A549 (cell line): ENCODE results near the gene GAL. TPM values are rescaled to one million over a fixed set of nuclear protein-coding genes. Genes with fewer than 3 reads are reported as not detected.

Experiments
- ATAC-seq, 2 experiments: fragments of 200-7000 bp in 1 of 2; fragments of >200 bp in 1 of 2; cut with Nextera tagmentation in 1 of 2; cut with Tn5 transposase in 1 of 2; 3 replicates each; pipeline versions ENCODE4 v1.8.0 to v1.9.1; 2018 to 2020; ENCODE audit warnings: mild to moderate bottlenecking in 1 of 2, moderate library complexity in 1 of 2
- CTCF ChIA-PET: fragments of 300-600 bp; sonication (Branson Sonifier 250); formaldehyde crosslinking; extraction: SDS; loops from one replicate; lab custom pipeline; 2021; ENCODE audit warnings: antibody characterized with exemption, inconsistent platforms; lab: Yijun Ruan, JAX
- POLR2A ChIA-PET: fragments of 350-600 bp; formaldehyde crosslinking; extraction: SDS; loops from one replicate; lab custom pipeline; 2021; ENCODE audit warnings: antibody characterized with exemption, inconsistent platforms; lab: Yijun Ruan, JAX
- DNase-seq, 2 experiments: peaks; one replicate each; pipeline versions ENCODE4 v3.0.0 to v3.0.0-alpha.2; 2011 to 2016; ENCODE audit warnings: low read depth in 1 of 2, low spot score in 1 of 2
- FAIRE-seq: peaks from 2 replicates; lab custom pipeline; 2011; peaks lifted over from hg19 to GRCh38; lab: Jason Lieb, UNC
- H3K27ac ChIP-seq, 2 experiments: fragments of >200 bp; sonication (Bioruptor Twin); formaldehyde crosslinking; 3 replicates each; pipeline ENCODE4 v1.5.1; 2016 to 2017
- H3K4me1 ChIP-seq: fragments of >200 bp; sonication (Bioruptor Twin); formaldehyde crosslinking; 3 replicates; pipeline ENCODE4 v1.6.1; 2016
- H3K4me2 ChIP-seq: fragments of >200 bp; sonication (Bioruptor Twin); formaldehyde crosslinking; 3 replicates; pipeline ENCODE4 v1.6.1; 2016
- H3K4me3 ChIP-seq: fragments of >200 bp; sonication (Bioruptor Twin); formaldehyde crosslinking; 3 replicates; pipeline ENCODE4 v1.5.1; 2016
- H3K9me3 ChIP-seq: fragments of >200 bp; sonication (Bioruptor Twin); formaldehyde crosslinking; 3 replicates; pipeline ENCODE4 v1.6.1; 2016
- ATOH8 ChIP-seq: fragments of 250-450 bp; sonication (Bioruptor Pico); IDR thresholded peaks from 2 replicates; pipeline ENCODE4 v1.5.0; 2020; ENCODE audit warnings: low read depth, mild to moderate bottlenecking, moderate library complexity
- BHLHE40 ChIP-seq: IDR thresholded peaks from 2 replicates; pipeline ENCODE4 v1.6.1; 2012; ENCODE audit warnings: low read depth, low read length, inconsistent platforms
- CTCF ChIP-seq: fragments of >200 bp; sonication (Bioruptor Twin); formaldehyde crosslinking; IDR thresholded peaks from 3 replicates; pipeline ENCODE4 v1.5.1; 2016
- EHF ChIP-seq: fragments of 250-450 bp; sonication (Bioruptor Pico); IDR thresholded peaks from 2 replicates; pipeline ENCODE4 v1.5.0; 2020; ENCODE audit warnings: mild to moderate bottlenecking
- EHMT2 ChIP-seq: fragments of 200-600 bp; sonication (generic); IDR thresholded peaks from 2 replicates; pipeline ENCODE4 v1.6.1; 2016; ENCODE audit warnings: antibody characterized with exemption, low read depth, mild to moderate bottlenecking, moderate library complexity
- EP300 ChIP-seq, 2 experiments: fragments of >200 bp; sonication (Bioruptor Twin); formaldehyde crosslinking; IDR thresholded peaks; 2 replicates in 1 of 2; 3 replicates in 1 of 2; pipeline ENCODE4 v1.6.1; 2016 to 2017
- ESRRA ChIP-seq: fragments of 150-350 bp; IDR thresholded peaks from 2 replicates; pipeline ENCODE4 v1.6.1; 2014; ENCODE audit warnings: mild to moderate bottlenecking, low read length, borderline replicate concordance
- FOSB ChIP-seq: fragments of 250-450 bp; sonication (Bioruptor Pico); IDR thresholded peaks from 2 replicates; pipeline ENCODE4 v1.5.0; 2020; ENCODE audit warnings: mild to moderate bottlenecking, moderate library complexity
- FOSL2 ChIP-seq, 2 experiments: fragments of 450-650 bp in 1 of 2; fragments of >200 bp in 1 of 2; sonication (Bioruptor Twin) in 1 of 2; formaldehyde crosslinking; IDR thresholded peaks; 2 replicates each; pipeline versions ENCODE4 v1.5.0 to v1.6.1; 2016 to 2020; ENCODE audit warnings: mild to moderate bottlenecking in 1 of 2, moderate library complexity in 1 of 2
- GATA3 ChIP-seq: IDR thresholded peaks from 2 replicates; pipeline ENCODE4 v1.6.1; 2012; ENCODE audit warnings: borderline replicate concordance
- HDAC2 ChIP-seq: fragments of 200-600 bp; sonication (generic); IDR thresholded peaks from 2 replicates; pipeline ENCODE4 v1.6.1; 2016
- HEYL ChIP-seq: fragments of 250-450 bp; sonication (Bioruptor Pico); IDR thresholded peaks from 2 replicates; pipeline ENCODE4 v1.8.0; 2021; ENCODE audit warnings: mild to moderate bottlenecking, moderate library complexity
- HOXA7 ChIP-seq: fragments of 250-450 bp; sonication (Bioruptor Pico); IDR thresholded peaks from 2 replicates; pipeline ENCODE4 v1.5.0; 2020; ENCODE audit warnings: mild to moderate bottlenecking, moderate library complexity
- KDM1A ChIP-seq: fragments of 200-600 bp; sonication (generic); IDR thresholded peaks from 2 replicates; pipeline ENCODE4 v1.6.1; 2016; ENCODE audit warnings: low read depth, mild to moderate bottlenecking
- KDM5A ChIP-seq: fragments of 200-600 bp; sonication (generic); IDR thresholded peaks from 2 replicates; pipeline ENCODE4 v1.6.1; 2016; ENCODE audit warnings: antibody characterized with exemption, mild to moderate bottlenecking
- MAX ChIP-seq: IDR thresholded peaks from 2 replicates; pipeline ENCODE4 v1.6.1; 2012
- MYC ChIP-seq: IDR thresholded peaks from 2 replicates; pipeline ENCODE4 v1.6.1; 2012; ENCODE audit warnings: mild to moderate bottlenecking, inconsistent platforms, low read length, improper control_type of control experiment, borderline replicate concordance
- NR3C1 ChIP-seq: fragments of >200 bp; sonication (Bioruptor Twin); formaldehyde crosslinking; IDR thresholded peaks from 3 replicates; pipeline ENCODE4 v1.6.1; 2017
- POLR2AphosphoS2 ChIP-seq: conservative IDR thresholded peaks from 2 replicates; pipeline ENCODE4 v1.6.1; 2012; ENCODE audit warnings: low read length, improper control_type of control experiment, inconsistent platforms
- ZNF302 ChIP-seq: fragments of 250-450 bp; sonication (Bioruptor Pico); IDR thresholded peaks from 2 replicates; pipeline ENCODE4 v1.9.0; 2021; ENCODE audit warnings: inconsistent platforms, mild to moderate bottlenecking, moderate library complexity
- ZSCAN20 ChIP-seq: fragments of 250-450 bp; sonication (Bioruptor Pico); IDR thresholded peaks from 2 replicates; pipeline ENCODE4 v1.8.0; 2022; ENCODE audit warnings: mild to moderate bottlenecking, moderate library complexity
- WGBS: methylation state at CpG from one replicate; pipeline ENCODE4 v1.1.6; 2017; ENCODE audit errors: missing lambda C conversion rate; 5-methylcytosine and 5-hydroxymethylcytosine counted together
- polyA plus RNA-seq, 4 experiments: library from polyadenylated mRNA; depleted of rRNA in 3 of 4; stranded (reverse); fragments of >200 nt; fragmentation: RNase III in 1 of 4; extraction: RNeasy Plus Mini Kit Qiagen cat#74134 plus additional on column Dnase treatment in 1 of 4; gene quantifications; 2 replicates in 3 of 4; 3 replicates in 1 of 4; pipeline ENCODE4 v1.2.3, GENCODE V29; 2011 to 2017
- TF ChIP-seq, protein P1 (sequence below): IDR thresholded peaks from 2 replicates; pipeline ENCODE4 v1.6.1; 2012
- TF ChIP-seq, protein P2 (sequence below): fragments of >200 bp; sonication (Bioruptor Twin); formaldehyde crosslinking; IDR thresholded peaks from 2 replicates; pipeline ENCODE4 v1.6.1; 2016
- TF ChIP-seq, protein P3 (sequence below): fragments of 150-350 bp; IDR thresholded peaks from 2 replicates; pipeline ENCODE4 v1.6.1; 2014; ENCODE audit warnings: low read depth, mild to moderate bottlenecking, low read length

GAL gene
- polyA plus RNA-seq, 2 of the 4 experiments (the other 2 are of a cell fraction) = 2.2 to 8.6 TPM

DNA sequence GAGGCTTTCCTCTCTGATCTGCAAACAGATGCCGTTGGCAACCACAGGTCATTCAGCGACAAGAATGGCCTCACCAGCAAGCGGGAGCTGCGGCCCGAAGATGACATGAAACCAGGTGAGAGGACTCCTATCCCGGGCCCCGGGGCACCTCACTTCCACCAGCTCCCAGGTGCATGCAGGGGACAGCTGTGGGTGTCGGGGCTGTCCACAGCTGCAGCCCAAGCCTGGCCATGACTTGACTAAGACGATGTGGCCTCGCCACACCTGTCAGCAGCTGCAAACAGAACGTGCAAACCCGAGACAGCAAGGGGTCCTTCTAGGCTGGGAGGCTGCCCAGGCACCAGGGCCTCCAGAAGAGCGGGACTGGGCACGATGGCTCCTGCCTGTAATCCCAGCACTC lies 3.6 kb downstream of the GAL start:
- no peak overlapping the region for H3K4me3 ChIP-seq
- DNase-seq (no peak), ATAC-seq (no peak), FAIRE-seq (no peak)
- ChIA-PET POLR2A (no interaction called here), CTCF (interaction anchor here (1.4 kb wide), 2 partner anchors 45 to 154 kb away, joined by 4 read pairs; partner anchors contain the start of gene CPT1A)
- H3K27ac ChIP-seq = no peak overlapping the region
- no peak overlapping the region for H3K4me2 ChIP-seq
- peaks cover 2% of the 10 kb centered on the region; the same call in 1 of the 3 replicates for H3K4me1 ChIP-seq
- no peaks in the 10 kb centered on the region for H3K9me3 ChIP-seq
- TF ChIP-seq EP300 (IDR thresholded peaks at IDR 0.05) (no peak), ZSCAN20 (CRISPR knock-in tag) (no peak), HEYL (CRISPR knock-in tag) (no peak), EHF (CRISPR knock-in tag) (no peak), BHLHE40 (no peak), POLR2AphosphoS2 (no peak), EHMT2 (no peak), HOXA7 (CRISPR knock-in tag) (no peak), ATOH8 (CRISPR knock-in tag) (no peak), CTCF (no peak), ZNF302 (CRISPR knock-in tag) (no peak), GATA3 (no peak)
- TF ChIP-seq, protein P1, sequence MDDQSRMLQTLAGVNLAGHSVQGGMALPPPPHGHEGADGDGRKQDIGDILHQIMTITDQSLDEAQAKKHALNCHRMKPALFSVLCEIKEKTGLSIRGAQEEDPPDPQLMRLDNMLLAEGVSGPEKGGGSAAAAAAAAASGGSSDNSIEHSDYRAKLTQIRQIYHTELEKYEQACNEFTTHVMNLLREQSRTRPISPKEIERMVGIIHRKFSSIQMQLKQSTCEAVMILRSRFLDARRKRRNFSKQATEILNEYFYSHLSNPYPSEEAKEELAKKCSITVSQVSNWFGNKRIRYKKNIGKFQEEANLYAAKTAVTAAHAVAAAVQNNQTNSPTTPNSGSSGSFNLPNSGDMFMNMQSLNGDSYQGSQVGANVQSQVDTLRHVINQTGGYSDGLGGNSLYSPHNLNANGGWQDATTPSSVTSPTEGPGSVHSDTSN = no peak
- 95% methylated on average over 10 of the region's 14 CpGs for WGBS

DNA sequence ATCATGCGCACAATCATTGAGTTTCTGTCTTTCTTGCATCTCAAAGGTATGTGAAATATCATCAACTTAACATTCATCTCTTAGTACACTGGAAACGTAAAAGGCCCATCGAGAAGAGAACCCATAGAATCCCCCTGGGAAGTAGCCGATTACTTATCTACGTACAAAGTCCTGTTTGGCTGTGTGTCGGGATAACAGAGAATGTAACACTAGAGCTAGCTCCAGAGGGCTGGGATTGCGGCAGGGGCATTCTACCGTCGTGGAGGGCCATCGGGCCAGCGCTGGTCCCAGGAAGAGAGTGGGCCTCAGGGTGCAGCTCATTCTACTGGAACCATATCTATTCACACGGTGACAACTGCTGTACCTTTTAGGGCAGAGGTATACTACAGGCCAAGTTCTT lies 4.5 kb downstream of the GAL start:
- TF ChIP-seq NR3C1 (no peak), KDM5A (no peak), CTCF (no peak), ZSCAN20 (CRISPR knock-in tag) (no peak), ATOH8 (CRISPR knock-in tag) (no peak), MAX (no peak), HDAC2 (no peak), KDM1A (no peak), MYC (no peak), FOSB (CRISPR knock-in tag) (no peak), FOSL2 (IDR thresholded peaks at IDR 0.05) (no peak), FOSL2 (CRISPR knock-in tag; IDR thresholded peaks at IDR 0.05) (no peak), ESRRA (no peak)
- TF ChIP-seq, protein P2, sequence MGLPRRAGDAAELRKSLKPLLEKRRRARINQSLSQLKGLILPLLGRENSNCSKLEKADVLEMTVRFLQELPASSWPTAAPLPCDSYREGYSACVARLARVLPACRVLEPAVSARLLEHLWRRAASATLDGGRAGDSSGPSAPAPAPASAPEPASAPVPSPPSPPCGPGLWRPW = no peak
- TF ChIP-seq, protein P3, sequence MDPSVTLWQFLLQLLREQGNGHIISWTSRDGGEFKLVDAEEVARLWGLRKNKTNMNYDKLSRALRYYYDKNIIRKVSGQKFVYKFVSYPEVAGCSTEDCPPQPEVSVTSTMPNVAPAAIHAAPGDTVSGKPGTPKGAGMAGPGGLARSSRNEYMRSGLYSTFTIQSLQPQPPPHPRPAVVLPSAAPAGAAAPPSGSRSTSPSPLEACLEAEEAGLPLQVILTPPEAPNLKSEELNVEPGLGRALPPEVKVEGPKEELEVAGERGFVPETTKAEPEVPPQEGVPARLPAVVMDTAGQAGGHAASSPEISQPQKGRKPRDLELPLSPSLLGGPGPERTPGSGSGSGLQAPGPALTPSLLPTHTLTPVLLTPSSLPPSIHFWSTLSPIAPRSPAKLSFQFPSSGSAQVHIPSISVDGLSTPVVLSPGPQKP = no peak
- TF ChIP-seq, all 56 proteins: peak for 0
- DNase-seq (no peak), ATAC-seq (no peak), FAIRE-seq (no peak)
- no peak overlapping the region for H3K27ac ChIP-seq
- POLR2A ChIA-PET = no interaction called here
- no peaks in the 10 kb centered on the region for H3K9me3 ChIP-seq
- H3K4me3 ChIP-seq = no peak overlapping the region
- H3K4me1 ChIP-seq = peaks cover 2% of the 10 kb centered on the region; the same call in 1 of the 3 replicates
- WGBS = 78% methylated on average over 12 of the region's 12 CpGs
- CTCF ChIA-PET = interaction anchor here (0.5 to 1.4 kb wide), 2 partner anchors 153 to 997 kb away, joined by 3 to 4 read pairs; partner anchors contain the start of gene CPT1A
- no peak overlapping the region for H3K4me2 ChIP-seq
